ENCODE measurements around the gene SMARCAD1. TPM values are rescaled to one million over a fixed set of nuclear protein-coding genes. Genes with fewer than 3 reads are reported as not detected.

The SMARCAD1 gene
- total and polyA plus RNA-seq, 9 of the 15 experiments (the other 6 are each of a cell fraction or from before 2014, with no cell fraction given) = 11.2 to 52.2 (median 34.6) TPM

DNA sequence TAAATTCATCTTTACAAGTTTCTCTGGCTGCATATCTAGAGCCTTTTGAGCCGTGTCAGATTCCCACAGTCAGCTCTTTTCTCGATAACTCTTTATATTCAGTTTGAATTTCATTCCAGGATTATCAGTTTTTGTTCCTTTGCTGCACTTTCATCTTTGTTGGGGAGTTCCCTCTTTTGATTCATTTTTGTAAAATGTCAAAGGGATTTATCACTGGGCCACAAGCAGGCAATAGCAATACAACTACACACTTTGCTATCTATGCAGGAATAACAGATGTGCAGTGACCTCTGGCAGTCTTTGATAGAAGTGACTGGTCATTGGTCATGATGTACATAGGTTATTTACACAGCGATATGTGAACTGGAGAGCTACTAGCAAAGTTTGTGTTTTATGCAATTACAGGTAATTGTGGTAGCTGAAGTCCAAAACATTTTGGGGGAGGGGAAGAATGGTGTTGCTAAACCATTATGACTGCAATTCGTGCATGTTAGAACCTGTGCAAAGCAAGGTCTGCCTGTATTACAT lies 91.1 kb downstream of the SMARCAD1 start (continued):
- TF ChIP-seq, protein P1, sequence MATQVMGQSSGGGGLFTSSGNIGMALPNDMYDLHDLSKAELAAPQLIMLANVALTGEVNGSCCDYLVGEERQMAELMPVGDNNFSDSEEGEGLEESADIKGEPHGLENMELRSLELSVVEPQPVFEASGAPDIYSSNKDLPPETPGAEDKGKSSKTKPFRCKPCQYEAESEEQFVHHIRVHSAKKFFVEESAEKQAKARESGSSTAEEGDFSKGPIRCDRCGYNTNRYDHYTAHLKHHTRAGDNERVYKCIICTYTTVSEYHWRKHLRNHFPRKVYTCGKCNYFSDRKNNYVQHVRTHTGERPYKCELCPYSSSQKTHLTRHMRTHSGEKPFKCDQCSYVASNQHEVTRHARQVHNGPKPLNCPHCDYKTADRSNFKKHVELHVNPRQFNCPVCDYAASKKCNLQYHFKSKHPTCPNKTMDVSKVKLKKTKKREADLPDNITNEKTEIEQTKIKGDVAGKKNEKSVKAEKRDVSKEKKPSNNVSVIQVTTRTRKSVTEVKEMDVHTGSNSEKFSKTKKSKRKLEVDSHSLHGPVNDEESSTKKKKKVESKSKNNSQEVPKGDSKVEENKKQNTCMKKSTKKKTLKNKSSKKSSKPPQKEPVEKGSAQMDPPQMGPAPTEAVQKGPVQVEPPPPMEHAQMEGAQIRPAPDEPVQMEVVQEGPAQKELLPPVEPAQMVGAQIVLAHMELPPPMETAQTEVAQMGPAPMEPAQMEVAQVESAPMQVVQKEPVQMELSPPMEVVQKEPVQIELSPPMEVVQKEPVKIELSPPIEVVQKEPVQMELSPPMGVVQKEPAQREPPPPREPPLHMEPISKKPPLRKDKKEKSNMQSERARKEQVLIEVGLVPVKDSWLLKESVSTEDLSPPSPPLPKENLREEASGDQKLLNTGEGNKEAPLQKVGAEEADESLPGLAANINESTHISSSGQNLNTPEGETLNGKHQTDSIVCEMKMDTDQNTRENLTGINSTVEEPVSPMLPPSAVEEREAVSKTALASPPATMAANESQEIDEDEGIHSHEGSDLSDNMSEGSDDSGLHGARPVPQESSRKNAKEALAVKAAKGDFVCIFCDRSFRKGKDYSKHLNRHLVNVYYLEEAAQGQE (IDR thresholded peaks at IDR 0.05; ENCODE audit: borderline replicate concordance) = 0 out of 2 replicates have a peak, but pooled peaks have one; percentile 21
- TF ChIP-seq, protein P1 (CRISPR knock-in tag; IDR thresholded peaks at IDR 0.05; ENCODE audit: low read depth) = no peak
- TF ChIP-seq SRSF7 (optimal IDR thresholded peaks at IDR 0.05; ENCODE audit: low read depth, low read length) (no peak), CREM (IDR thresholded peaks at IDR 0.05; ENCODE audit: low read depth) (peak; percentile 17; the same call in 1 of the 2 replicates), MAFF (IDR thresholded peaks at IDR 0.05; ENCODE audit: low read length) (no peak), ZNF551 (CRISPR knock-in tag; IDR thresholded peaks at IDR 0.05) (no peak), ATF7 (IDR thresholded peaks at IDR 0.05) (no peak)
- TF ChIP-seq, protein P2, sequence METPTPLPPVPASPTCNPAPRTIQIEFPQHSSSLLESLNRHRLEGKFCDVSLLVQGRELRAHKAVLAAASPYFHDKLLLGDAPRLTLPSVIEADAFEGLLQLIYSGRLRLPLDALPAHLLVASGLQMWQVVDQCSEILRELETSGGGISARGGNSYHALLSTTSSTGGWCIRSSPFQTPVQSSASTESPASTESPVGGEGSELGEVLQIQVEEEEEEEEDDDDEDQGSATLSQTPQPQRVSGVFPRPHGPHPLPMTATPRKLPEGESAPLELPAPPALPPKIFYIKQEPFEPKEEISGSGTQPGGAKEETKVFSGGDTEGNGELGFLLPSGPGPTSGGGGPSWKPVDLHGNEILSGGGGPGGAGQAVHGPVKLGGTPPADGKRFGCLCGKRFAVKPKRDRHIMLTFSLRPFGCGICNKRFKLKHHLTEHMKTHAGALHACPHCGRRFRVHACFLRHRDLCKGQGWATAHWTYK (CRISPR knock-in tag; IDR thresholded peaks at IDR 0.05) = no peak
- TF ChIP-seq, protein P3, sequence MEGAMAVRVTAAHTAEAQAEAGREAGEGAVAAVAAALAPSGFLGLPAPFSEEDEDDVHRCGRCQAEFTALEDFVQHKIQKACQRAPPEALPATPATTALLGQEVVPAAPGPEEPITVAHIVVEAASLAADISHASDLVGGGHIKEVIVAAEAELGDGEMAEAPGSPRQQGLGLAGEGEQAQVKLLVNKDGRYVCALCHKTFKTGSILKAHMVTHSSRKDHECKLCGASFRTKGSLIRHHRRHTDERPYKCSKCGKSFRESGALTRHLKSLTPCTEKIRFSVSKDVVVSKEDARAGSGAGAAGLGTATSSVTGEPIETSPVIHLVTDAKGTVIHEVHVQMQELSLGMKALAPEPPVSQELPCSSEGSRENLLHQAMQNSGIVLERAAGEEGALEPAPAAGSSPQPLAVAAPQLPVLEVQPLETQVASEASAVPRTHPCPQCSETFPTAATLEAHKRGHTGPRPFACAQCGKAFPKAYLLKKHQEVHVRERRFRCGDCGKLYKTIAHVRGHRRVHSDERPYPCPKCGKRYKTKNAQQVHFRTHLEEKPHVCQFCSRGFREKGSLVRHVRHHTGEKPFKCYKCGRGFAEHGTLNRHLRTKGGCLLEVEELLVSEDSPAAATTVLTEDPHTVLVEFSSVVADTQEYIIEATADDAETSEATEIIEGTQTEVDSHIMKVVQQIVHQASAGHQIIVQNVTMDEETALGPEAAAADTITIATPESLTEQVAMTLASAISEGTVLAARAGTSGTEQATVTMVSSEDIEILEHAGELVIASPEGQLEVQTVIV (CRISPR knock-in tag; IDR thresholded peaks at IDR 0.05; ENCODE audit: borderline replicate concordance) = no peak
- TF ChIP-seq, protein P4, sequence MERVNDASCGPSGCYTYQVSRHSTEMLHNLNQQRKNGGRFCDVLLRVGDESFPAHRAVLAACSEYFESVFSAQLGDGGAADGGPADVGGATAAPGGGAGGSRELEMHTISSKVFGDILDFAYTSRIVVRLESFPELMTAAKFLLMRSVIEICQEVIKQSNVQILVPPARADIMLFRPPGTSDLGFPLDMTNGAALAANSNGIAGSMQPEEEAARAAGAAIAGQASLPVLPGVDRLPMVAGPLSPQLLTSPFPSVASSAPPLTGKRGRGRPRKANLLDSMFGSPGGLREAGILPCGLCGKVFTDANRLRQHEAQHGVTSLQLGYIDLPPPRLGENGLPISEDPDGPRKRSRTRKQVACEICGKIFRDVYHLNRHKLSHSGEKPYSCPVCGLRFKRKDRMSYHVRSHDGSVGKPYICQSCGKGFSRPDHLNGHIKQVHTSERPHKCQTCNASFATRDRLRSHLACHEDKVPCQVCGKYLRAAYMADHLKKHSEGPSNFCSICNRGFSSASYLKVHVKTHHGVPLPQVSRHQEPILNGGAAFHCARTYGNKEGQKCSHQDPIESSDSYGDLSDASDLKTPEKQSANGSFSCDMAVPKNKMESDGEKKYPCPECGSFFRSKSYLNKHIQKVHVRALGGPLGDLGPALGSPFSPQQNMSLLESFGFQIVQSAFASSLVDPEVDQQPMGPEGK (CRISPR knock-in tag; IDR thresholded peaks at IDR 0.05; ENCODE audit: borderline replicate concordance) = no peak
- TF ChIP-seq, protein P5, sequence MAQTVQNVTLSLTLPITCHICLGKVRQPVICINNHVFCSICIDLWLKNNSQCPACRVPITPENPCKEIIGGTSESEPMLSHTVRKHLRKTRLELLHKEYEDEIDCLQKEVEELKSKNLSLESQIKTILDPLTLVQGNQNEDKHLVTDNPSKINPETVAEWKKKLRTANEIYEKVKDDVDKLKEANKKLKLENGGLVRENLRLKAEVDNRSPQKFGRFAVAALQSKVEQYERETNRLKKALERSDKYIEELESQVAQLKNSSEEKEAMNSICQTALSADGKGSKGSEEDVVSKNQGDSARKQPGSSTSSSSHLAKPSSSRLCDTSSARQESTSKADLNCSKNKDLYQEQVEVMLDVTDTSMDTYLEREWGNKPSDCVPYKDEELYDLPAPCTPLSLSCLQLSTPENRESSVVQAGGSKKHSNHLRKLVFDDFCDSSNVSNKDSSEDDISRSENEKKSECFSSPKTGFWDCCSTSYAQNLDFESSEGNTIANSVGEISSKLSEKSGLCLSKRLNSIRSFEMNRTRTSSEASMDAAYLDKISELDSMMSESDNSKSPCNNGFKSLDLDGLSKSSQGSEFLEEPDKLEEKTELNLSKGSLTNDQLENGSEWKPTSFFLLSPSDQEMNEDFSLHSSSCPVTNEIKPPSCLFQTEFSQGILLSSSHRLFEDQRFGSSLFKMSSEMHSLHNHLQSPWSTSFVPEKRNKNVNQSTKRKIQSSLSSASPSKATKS (CRISPR knock-in tag; IDR thresholded peaks at IDR 0.05) = no peak

Data from K562 (cell line).